Activated naive CD4-positive, alpha-beta T cell (primary cell): ENCODE results near the gene MICAL2.
"Not testable (repeated sequence)": the region's sequence is repeated elsewhere in the genome, so short reads cannot be mapped to it uniquely, and the experiment has no call there.

ENCODE experiments used
- DNase-seq, 4 experiments: peaks; one replicate each; lab custom pipeline; 2025; lab: John Stamatoyannopoulos, UW

Gene MICAL2

DNA sequence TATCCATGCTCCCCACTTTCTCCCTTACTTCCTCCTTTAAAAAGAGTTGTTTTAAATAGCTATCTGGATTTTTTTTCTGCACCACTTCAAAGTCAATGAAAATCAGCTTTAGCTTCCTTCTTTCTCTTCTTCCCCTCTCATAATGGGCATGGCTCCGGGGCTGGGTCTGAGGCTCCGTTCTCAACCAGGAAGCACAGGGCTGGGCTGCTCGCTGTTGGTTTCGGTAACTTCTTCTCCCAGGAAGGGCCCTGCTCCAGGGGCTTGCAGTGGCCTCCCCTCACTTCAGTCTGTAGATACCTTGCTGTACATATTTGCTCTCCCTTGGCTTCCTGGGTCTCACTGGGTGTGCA is 23.8 kb downstream of the MICAL2 start:
- DNase-seq, result no peak

DNA sequence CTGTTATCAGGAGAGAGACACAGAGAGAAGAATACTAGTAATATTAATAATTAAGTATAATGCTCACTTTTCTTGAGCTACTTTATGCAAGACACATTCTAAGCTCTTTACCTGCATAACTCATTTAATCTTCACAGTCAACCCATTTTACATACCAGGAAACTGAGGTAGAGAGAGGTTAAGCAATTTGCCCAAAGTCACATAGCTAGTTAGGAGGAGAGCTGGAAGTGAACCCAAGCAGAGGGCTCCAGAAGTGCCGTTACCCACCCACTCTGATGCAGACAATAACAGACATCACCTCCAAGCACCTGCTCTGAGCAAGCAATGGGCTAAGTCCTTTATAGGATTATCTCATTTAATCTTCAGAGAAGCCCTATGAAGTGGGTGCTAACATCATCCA is 24.8 kb downstream of the MICAL2 start:
- no peak for DNase-seq

DNA sequence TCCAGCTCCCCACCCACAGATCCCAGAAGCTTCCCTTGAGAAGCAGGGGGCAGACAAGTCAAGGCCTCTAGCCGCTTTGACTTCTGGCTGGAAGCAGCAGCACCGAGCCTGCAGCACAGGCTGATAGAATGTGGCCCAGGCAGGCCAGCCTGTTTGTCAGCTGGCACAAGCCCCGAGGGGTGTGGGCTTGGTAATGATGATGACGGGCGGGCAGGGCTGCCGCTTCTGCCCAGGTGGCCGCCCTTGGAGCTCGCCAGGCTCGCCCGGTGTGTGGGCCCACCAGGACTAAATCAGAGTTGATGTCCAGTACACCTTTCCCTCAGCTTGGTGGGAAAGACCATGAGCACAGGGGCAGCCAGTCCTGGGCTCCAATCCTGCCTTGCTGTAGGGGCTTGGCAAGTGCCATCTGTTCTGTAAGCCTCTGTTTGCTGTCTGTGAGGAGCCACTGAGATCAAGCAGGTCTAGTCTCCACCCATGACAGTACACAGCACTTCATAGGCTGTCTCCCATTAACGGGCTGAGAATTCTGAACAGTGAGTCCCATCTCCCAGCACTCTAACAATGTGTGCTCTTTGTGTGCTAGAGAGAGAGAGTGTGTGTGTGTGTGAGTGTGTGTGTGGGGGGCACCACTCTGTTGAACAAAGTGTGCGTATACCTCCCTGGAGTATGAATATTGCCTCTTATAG is 26.8 kb downstream of the MICAL2 start:
- no peak for DNase-seq

DNA sequence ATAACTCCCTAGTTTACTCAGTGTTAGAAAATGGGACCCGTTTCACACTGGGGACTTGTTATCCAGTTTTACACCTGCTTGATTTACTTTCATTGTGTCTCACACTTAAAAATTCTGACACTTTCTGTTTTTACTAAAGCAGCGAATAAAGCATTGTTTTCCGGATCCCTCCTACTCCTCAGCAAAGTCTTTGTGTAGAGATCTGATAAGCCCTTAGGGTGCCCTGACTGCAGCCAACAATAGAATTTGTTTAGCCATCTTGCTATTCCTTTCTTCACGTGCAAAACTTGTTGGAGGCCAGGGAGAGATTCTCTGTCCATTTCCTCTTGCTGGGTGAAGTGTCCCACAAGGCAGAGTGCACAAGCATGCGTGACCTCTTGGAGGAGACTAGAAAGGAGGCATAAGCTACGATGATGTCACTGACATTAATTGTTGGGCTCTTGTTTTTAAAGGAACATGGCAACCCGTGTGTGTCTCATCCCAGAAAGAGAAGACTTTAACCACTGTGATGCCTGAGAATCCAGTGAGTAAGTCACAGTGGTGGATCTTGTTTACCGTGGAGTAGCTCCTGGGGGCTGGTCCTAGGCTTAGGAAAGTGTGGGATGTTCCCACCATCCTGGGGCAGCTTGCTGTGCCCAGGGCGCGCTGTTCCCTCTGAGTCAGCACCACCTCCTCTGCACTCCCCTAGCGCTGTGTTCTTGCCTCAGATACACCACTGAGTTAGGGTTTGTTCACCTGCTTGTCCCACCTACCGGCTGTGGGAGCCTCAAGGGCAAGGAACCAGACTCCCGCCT is 27.7 kb downstream of the MICAL2 start:
- no peak for DNase-seq

DNA sequence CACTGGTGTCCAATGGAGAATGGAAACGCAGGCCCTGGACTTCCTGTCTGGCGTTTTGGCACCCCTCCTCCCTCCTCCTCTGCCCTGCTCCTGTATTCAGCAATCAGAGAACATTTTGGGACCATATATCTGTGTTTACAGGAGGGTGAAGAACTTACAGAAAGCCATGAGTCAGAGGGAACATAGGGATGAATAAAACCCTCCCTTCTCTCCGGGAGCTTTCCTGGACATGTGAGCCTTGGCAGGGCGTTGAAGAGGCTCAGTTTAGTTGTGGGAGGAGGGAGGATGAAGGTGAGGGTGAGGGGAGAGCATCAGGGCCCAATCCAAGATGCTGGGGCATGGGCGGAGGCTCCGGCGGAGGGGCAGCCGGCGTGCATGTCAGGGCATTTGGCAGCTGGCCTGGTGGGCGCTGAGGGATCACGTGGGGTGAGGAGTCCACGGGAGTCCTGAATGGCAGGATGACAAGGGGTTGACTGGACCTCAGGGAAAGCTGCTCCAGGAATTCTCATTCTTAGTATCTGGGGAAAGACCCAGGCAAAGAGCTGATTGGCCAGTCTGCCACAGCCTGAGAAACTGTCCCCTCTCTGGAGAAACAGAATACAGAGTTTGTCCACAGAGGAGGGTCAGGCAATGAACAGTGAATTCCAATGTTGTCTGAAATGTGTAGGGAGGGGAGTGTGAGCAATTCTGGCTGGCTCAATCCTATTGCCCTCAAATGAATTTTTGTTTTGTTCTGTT is 28.9 kb downstream of the MICAL2 start:
- DNase-seq, result no peak

DNA sequence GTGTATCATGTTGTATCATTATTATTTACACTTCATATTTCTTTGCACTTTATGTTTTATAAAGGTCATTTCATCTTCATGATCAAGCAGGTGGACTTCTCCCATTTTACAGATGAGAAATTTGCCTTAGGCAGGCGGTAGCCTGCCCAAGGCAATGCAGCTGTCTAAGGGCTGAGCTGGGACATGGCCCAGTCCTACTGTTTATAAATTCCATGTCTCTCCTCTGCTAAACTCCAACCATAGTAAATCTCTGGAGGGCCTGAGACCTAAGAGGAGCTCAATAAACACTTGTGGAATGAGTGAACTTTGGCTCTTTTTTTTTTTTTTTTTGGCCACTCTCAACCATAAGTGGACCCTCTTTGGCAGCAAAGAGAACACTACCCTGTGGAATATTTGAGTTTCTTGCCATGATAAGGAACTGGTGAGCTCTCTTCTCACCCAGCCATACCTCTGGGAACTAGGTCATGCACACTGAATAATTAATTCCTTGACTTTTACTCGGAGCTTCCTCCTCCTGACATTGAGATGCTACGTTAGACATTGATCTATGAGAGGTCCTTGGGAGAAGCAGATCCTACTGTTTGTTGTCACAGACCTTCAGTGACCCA is 29.9 kb downstream of the MICAL2 start:
- DNase-seq, result no peak

DNA sequence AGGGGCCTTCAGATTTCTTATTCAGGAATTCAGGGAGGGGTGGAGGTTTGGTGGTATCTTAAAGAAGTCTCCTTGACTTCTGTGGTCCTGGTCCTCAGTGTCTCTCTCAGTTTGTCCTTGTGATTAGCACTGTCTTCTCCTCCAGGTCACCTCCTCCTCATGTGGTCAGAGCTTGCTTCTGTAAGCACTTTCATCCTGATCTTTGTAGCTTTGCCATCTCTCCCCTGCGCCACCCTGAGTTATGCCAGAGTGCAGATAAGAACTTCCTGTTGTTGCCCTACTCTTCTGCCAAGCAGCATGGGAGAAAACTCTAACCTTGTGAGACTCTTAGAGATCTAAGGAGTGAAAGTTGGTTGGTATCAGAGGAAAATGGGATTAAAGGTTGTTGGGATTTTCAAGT is 30.9 kb downstream of the MICAL2 start:
- DNase-seq, result no peak

DNA sequence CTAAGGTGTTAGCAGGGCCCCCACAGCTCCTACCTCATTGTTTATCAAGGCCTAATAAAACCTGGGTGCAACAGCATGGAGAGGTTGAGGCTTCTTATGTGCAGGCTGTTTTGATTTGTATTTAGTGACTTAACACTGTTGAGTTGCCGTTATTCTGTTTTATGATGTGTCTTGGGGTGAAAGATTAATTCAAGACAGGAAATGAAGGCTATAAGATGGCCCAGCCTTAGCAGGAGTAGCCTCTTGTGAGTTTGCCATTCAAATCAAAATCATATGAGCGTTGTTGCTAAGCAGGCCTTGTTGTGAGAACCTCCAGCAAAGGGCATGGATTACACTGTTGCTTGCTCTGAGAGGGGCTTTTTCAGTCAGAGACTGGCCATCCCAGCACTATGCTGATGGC is 31.8 kb downstream of the MICAL2 start:
- DNase-seq, result no peak

DNA sequence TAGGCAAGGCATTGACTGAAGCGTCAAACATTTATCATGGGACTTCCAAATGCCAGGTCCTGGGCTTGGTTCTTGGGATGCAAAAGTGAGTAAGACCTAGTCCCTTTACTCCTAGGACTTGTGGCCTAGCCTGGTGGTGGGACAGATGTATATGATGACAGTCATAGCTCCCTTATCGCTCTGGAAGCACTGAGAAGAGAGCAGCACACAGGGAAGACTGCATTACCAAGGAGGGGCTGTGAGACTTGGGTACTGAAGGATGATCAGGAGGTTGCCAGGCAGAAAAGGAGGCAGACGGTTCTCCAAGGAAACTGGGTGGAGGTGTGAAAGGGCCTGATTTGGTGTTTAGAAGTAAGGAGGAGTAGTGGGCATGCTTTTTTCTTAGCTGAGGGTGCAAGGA is 32.5 kb downstream of the MICAL2 start:
- no peak for DNase-seq

DNA sequence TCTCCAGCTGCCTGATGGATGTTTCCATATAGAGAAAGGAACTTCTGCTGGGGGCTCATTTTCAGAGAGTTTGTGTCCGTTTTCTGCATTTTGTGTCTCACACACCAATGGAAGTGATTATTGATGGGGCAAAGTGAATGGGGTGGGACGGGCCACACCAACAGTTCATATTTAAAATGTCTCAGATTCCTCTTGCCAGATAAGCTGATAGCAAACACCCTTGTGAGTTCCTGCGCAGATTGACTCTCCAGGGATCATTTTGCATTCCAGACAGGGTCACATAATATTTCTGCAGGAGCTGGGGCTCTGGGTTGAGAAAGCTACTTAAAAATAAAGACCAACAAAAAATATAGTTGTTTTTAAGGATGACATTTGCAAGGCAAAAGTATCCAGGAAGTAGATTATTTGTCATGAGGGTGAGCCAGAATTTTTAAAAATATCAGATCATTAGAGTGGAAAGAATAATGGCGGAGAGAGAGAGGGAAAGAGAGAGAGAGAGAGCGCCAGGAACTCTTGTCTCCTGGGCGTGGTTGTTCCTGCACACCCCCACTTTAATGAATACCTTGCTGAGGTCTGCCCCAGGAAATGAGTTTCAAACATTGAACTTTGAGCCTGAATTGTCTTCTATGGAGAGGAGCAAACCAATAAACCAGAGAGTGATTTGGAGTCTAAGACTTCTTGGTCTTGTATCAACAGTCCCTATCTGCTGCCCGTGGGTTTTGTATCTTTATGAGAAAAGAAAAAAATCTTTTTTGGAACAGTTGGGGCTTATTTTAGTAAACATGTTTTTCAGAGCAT is 33.3 kb downstream of the MICAL2 start:
- no peak for DNase-seq

DNA sequence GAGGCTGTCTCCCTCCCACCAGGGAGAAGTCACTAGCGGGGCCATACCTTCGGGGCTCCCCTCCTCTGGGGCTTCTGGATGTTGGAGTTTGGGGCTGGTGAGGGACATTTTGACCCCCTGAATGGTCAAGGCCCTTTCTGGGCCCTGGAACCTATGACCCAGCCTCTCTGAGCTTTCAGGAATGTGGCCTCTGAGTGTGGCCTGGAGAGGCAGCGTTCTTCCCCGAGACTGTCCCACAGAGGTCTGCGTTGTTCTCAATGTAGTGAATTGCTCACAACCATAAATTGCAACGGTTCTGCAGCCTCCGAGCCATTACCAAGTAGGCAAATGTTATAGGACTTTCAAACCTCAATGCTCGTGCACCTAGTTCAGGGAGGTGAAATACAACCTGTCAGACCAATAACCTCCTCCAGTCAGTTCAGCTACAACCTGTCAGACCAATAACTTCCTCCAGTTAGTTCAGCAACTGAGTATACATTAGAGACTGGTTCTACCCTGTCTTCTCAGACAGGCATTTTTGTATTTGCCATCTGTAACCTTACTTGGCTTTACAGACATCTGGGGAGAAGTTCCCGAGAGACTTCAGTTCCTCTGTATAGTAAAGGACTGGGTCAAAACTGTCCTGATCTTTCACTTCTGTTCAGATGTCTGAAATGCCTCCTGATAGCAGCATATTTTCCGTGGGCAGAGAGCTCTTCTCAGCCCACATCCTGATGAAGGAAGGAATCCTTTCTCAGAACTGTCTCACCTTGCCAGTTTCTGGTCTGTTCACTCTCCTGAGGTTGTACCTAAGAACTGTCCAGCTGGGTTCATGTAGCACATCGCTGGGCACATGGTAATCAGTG is 34.2 kb downstream of the MICAL2 start:
- DNase-seq, result no peak

DNA sequence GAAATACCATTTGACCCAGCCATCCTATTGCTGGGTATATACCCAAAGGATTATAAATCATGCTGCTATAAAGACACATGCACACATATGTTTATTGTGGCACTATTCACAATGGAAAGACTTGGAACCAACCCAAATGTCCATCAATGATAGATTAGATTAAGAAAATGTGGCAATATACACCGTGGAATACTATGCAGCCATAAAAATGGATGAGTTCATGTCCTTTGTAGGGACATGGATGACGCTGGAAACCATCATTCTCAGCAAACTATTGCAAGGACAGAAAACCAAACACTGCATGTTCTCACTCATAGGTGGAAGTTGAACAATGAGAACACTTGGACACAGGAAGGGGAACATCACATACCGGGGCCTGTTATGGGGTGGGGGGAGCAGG is 36.3 kb downstream of the MICAL2 start:
- DNase-seq, result not testable (repeated sequence)

DNA sequence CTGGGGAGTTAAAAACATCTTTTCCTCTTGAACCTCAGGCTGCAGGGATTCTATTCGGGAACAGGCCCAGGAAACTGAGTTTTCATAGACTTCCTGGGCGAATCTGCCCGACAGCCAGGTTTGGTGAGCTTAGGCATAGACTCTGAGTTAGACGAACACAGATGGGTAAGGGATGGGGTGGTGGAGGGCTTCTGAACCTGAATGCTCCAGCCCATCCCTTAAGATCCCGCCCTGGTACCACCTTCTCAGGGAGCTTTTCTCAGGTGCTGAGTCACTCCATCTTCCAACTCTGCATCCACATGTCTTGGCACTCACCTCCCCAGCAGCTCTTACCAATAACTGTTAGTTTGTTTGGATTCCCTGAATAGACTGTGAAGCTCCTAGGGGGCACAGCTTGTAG is 37.4 kb downstream of the MICAL2 start:
- no peak for DNase-seq

DNA sequence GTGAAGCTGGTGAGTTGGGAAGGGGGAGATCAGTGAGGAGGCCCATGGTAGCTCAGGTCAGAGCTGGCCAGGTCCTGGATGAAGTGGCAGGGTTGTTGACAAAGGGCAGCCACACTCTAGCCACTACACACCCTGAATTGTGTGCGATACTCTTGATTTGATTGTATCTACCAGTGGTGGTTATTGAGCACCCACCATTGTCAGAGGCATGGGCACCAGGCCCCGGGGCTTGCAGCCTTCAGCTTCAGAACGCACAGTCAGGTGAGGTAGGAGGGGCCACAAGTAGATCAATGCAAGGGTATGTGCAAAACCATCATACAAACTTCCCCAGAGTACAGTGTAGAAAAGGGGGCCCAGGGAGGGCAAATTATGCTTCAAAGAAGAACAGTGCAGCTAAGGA is 38.1 kb downstream of the MICAL2 start:
- no peak for DNase-seq

DNA sequence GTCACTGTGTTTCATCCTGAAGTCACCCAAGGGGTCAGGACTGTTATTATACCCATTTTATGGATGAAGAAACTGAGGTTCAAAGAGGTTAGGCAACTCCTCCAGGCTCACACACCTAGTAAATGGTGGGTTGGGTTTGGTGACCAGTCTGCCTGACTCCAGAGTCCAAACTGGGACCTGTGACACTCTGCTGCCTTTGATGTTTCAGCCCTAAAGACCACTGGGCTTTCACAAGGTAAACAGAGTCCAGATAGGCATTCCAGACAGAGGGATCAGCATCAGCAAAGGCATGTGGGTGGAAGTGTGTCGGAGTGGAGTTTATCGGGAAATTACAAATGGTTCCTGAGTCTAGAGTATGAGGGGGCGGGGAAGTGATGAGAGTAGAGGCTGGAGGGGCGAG is 38.5 kb downstream of the MICAL2 start:
- no peak for DNase-seq

DNA sequence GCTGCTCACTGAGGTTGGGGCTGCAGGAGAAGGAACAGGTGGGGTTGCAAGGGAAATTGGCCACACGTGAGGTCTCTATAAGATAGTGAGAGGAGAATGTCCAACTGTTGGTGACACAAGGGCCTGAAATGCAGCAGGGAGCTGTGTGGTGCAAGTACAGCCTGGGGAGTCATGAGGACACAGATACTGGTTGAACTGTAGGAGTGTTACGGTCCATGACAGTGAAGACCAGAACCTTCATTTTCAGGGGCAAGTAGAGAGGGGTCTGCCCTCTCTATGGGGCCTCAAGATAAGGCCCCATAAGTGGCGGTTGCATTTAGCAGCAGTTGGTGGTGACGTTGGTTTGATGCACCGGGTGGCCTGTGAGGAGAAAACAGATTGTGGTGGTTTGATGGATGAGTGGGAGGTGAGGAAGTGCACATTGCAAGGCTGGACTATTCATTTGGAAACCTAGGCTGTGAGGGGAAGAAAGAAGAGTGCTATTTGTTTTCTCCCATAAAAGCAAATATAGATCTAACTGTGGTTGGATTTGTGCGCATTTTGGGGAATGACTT is 39.4 kb downstream of the MICAL2 start:
- no peak for DNase-seq

DNA sequence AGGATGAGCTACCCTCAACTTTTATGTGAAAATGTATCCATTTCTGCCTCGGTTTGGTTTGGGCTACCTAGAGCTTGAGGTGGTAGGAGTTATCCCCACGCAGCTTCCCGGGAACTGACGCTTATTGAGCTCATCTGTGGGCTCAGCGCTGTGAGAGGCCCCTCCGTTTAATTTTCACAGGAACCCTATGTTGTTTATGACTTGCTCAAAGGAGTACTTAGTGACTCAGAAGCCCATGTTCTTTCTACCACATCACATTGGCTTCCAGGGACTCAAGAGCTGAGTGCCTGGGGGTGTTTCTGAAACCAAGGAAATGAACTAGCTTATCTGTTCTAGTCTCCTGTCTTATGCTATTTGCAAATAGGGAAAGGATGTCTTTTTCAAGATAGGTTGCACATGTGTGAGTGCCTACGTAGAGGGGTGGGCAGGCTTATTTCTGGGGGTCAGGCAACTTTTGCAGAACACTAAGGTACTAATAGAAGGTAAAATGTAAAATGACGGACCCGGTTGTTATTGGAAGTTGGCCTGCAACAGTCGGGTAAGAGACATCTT is 40.5 kb downstream of the MICAL2 start:
- DNase-seq, result no peak

DNA sequence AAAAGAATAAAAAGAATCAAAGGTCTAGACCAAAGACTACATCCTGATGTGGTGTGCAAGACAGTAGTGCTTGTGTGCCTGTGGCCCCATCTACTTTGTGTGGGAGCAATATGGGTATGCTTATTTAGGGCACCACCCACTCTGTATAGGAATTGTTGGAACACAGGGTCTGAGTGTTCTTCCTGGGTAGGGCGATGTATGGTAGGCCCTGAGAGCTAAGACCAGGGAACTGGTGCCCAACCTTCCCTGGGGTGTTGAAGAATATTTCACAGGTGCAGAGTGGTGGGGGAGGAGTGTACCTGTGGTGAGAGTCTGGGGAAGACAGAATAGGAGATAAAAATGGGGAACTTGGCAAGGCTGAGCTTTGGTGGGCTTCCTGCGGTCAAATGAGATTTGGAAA is 41.9 kb downstream of the MICAL2 start:
- no peak for DNase-seq

DNA sequence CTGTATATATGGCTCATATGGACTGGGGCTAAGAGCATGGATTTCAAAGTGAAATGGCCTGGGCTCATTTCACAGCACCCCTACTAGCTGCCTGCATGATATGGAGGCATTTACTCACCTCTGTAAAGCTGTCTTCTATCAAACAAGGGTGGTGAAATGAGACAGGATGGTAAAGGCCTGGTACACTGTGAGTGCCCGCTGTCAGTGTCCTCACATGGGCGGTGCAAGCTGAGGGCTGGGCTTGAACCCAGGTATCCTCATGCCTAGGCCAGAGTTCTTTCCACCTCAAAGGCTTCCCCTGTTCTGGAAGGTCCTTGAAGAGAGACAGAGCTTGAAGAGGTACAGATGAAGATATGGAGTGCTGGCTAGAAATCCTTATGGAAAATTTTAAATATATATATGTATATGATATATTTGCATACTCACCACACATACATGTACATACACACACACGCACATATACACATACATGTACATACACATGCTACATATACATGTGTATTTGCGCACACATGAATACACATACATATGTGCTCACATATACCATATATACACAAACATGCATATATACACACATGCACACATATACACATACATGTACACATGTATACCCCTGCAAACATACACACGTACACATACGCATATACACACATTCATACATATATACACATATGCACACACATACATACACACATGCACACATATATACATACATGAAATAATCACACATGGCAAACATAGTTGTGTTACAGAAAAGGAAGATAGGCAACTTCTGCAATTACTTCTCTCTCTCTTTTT is 44.7 kb downstream of the MICAL2 start:
- no peak for DNase-seq

DNA sequence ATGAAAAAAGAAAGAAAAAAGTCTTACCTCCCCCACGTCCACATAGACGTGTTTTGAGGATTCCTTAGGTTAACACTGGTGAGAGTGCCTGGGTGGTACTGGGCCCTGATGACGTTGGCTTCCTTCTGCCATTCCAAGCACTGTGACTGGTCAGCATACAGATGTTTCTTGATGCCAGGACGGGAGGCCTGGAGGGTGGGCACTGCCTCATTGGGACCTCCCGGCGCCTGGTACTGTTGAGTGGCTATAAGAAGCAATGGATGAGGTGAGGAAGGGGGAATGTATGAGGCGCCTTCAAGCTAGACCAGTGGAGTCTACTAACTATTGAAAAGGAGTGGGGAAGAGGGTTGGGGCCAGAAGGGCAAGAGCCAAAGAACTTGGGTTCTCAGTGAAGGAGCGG is 45.3 kb downstream of the MICAL2 start:
- DNase-seq, result no peak
